H9 (cell line): ENCODE measurements around the gene MARS2. TPM values are rescaled to one million over a fixed set of nuclear protein-coding genes. Genes with fewer than 3 reads are reported as not detected.

Source experiments
- DNase-seq: peaks from one replicate; pipeline ENCODE4 v3.0.0-alpha.2; 2017
- H2AFZ ChIP-seq: one replicate; pipeline ENCODE4 v1.6.1; 2013; ENCODE audit warnings: mild to moderate bottlenecking, low read length, control low read depth, moderate library complexity
- H2AK5ac ChIP-seq: 2 replicates; pipeline ENCODE4 v1.6.1; 2013; ENCODE audit warnings: low read length, control low read depth, mixed read lengths; ENCODE audit not compliant: insufficient read length
- H2BK120ac ChIP-seq: one replicate; pipeline ENCODE4 v1.6.1; 2013; ENCODE audit warnings: low read depth, mild to moderate bottlenecking, low read length, control low read depth, inconsistent platforms; ENCODE audit not compliant: poor library complexity, severe bottlenecking
- H2BK12ac ChIP-seq: 2 replicates; pipeline ENCODE4 v1.6.1; 2013; ENCODE audit warnings: low read length, control low read depth, mixed read lengths, low read depth; ENCODE audit not compliant: insufficient read length
- H2BK15ac ChIP-seq: 2 replicates; pipeline ENCODE4 v1.6.1; 2013; ENCODE audit warnings: low read depth, low read length, control low read depth
- H2BK20ac ChIP-seq: one replicate; pipeline ENCODE4 v1.6.1; 2013; ENCODE audit warnings: low read depth, mild to moderate bottlenecking, low read length, control low read depth, inconsistent platforms; ENCODE audit not compliant: poor library complexity, severe bottlenecking
- H2BK5ac ChIP-seq: 2 replicates; pipeline ENCODE4 v1.6.1; 2013; ENCODE audit warnings: low read length, control low read depth, mixed read lengths; ENCODE audit not compliant: insufficient read length
- H3K14ac ChIP-seq: 2 replicates; pipeline ENCODE4 v1.6.1; 2013; ENCODE audit warnings: low read length, control low read depth; ENCODE audit not compliant: insufficient read depth
- H3K18ac ChIP-seq: 2 replicates; pipeline ENCODE4 v1.6.1; 2013; ENCODE audit warnings: low read depth, mild to moderate bottlenecking, mixed read lengths, low read length, control low read depth; ENCODE audit not compliant: insufficient read length
- H3K23ac ChIP-seq: 2 replicates; pipeline ENCODE4 v1.6.1; 2013; ENCODE audit warnings: low read length, control low read depth, mixed read lengths, low read depth; ENCODE audit not compliant: insufficient read length
- H3K23me2 ChIP-seq: 2 replicates; pipeline ENCODE4 v1.6.1; 2013; ENCODE audit warnings: low read depth, mild to moderate bottlenecking, mixed read lengths, low read length, control low read depth; ENCODE audit not compliant: insufficient read length, poor library complexity, severe bottlenecking
- H3K27ac ChIP-seq: 2 replicates; pipeline ENCODE4 v1.5.1; 2013; ENCODE audit warnings: low read length, control low read depth, mixed read lengths, low read depth; ENCODE audit not compliant: insufficient read length
- H3K27me3 ChIP-seq: 2 replicates; pipeline ENCODE4 v1.6.1; 2013; ENCODE audit warnings: low read length, control low read depth, inconsistent platforms; ENCODE audit not compliant: insufficient read depth
- H3K4ac ChIP-seq: 2 replicates; pipeline ENCODE4 v1.6.1; 2013; ENCODE audit warnings: low read depth, mild to moderate bottlenecking, control low read depth, inconsistent platforms, low read length, moderate library complexity
- H3K4me1 ChIP-seq: 2 replicates; pipeline ENCODE4 v1.6.1; 2013; ENCODE audit warnings: low read length, control low read depth, inconsistent platforms; ENCODE audit not compliant: insufficient read depth
- H3K4me2 ChIP-seq: 2 replicates; pipeline ENCODE4 v1.6.1; 2013; ENCODE audit warnings: low read length, control low read depth, mixed read lengths; ENCODE audit not compliant: insufficient read length, insufficient read depth
- H3K56ac ChIP-seq: 2 replicates; pipeline ENCODE4 v1.6.1; 2013; ENCODE audit warnings: low read depth, mild to moderate bottlenecking, mixed read lengths, low read length, control low read depth; ENCODE audit not compliant: insufficient read length
- H3K79me1 ChIP-seq: 2 replicates; pipeline ENCODE4 v1.6.1; 2013; ENCODE audit warnings: low read depth, mild to moderate bottlenecking, moderate library complexity, low read length, control low read depth, inconsistent platforms; ENCODE audit not compliant: insufficient read depth, poor library complexity, severe bottlenecking
- H3K79me2 ChIP-seq: 2 replicates; pipeline ENCODE4 v1.6.1; 2013; ENCODE audit warnings: low read length, control low read depth, inconsistent platforms; ENCODE audit not compliant: insufficient read depth
- H3K9ac ChIP-seq: 2 replicates; pipeline ENCODE4 v1.6.1; 2013; ENCODE audit warnings: low read length, control low read depth, mixed read lengths; ENCODE audit not compliant: insufficient read length; ENCODE audit errors: extremely low read depth
- H3K9me3 ChIP-seq: one replicate; pipeline ENCODE4 v1.6.1; 2013; ENCODE audit warnings: low read depth, low read length, inconsistent platforms; ENCODE audit not compliant: control insufficient read depth
- H3T11ph ChIP-seq: one replicate; pipeline ENCODE4 v1.6.1; 2013; ENCODE audit warnings: mild to moderate bottlenecking, low read length, control low read depth, inconsistent platforms
- H4K20me1 ChIP-seq: one replicate; pipeline ENCODE4 v1.6.1; 2013; ENCODE audit not compliant: control insufficient read depth, insufficient read length, insufficient read depth
- H4K5ac ChIP-seq: 2 replicates; pipeline ENCODE4 v1.6.1; 2013; ENCODE audit warnings: low read depth, mild to moderate bottlenecking, mixed read lengths, low read length, control low read depth; ENCODE audit not compliant: insufficient read length
- H4K8ac ChIP-seq: replicated peaks from 2 replicates; pipeline ENCODE4 v1.6.1; 2013; ENCODE audit warnings: low read length, control low read depth, mixed read lengths, low read depth; ENCODE audit not compliant: insufficient read length
- H4K91ac ChIP-seq: 2 replicates; pipeline ENCODE4 v1.6.1; 2013; ENCODE audit warnings: low read depth, mild to moderate bottlenecking, moderate library complexity, mixed read lengths, low read length, control low read depth; ENCODE audit not compliant: insufficient read length
- H3K27ac Mint-ChIP-seq, 3 experiments: 2 replicates in 2 of 3; 3 replicates in 1 of 3; pipeline ENCODE4 v1.8.0; 2020 to 2021; ENCODE audit warnings: mixed read lengths in 3 of 3, mild to moderate bottlenecking in 1 of 3, moderate library complexity in 1 of 3
- H3K27me3 Mint-ChIP-seq: 2 replicates; pipeline ENCODE4 v1.8.0; 2021; ENCODE audit warnings: low read depth, mild to moderate bottlenecking, moderate library complexity, mixed read lengths
- H3K36me3 Mint-ChIP-seq, 3 experiments: 2 replicates in 2 of 3; 3 replicates in 1 of 3; pipeline ENCODE4 v1.8.0; 2020 to 2021; ENCODE audit warnings: low read depth in 3 of 3, mixed read lengths in 3 of 3; ENCODE audit not compliant: insufficient read depth in 1 of 3
- H3K4me1 Mint-ChIP-seq, 2 experiments: 2 replicates each; pipeline ENCODE4 v1.8.0; 2020; ENCODE audit warnings: mixed read lengths in 2 of 2
- H3K4me3 Mint-ChIP-seq, 2 experiments: 2 replicates in 1 of 2; 3 replicates in 1 of 2; pipeline ENCODE4 v1.8.0; 2020 to 2021; ENCODE audit warnings: mild to moderate bottlenecking in 2 of 2, mixed read lengths in 2 of 2, moderate library complexity in 1 of 2
- H3K9me3 Mint-ChIP-seq, 2 experiments: 2 replicates in 1 of 2; 3 replicates in 1 of 2; pipeline ENCODE4 v1.8.0; 2020; ENCODE audit warnings: mild to moderate bottlenecking in 2 of 2, mixed read lengths in 2 of 2, moderate library complexity in 1 of 2
- WGBS: extraction: QIAGEN DNeasy Blood & Tissue Kit; methylation state at CpG from one replicate; pipeline ENCODE4 v1.1.7; 2013; ENCODE audit warnings: missing lambda C conversion rate, low lambda C conversion rate, mixed read lengths; ENCODE audit not compliant: insufficient read length; ENCODE audit errors: extremely low coverage; 5-methylcytosine and 5-hydroxymethylcytosine counted together
- total RNA-seq: library from RNA; stranded (reverse); gene quantifications from 2 replicates; pipeline ENCODE4 v1.2.1, GENCODE V29; 2021
- TF ChIP-seq, protein P1 (sequence below): fragments of 200-600 bp; sonication (generic); conservative IDR thresholded peaks from 3 replicates; pipeline ENCODE4 v1.8.0; 2021; ENCODE audit warnings: antibody characterized with exemption, mild to moderate bottlenecking

Gene MARS2
- total RNA-seq, 1 experiment from 2014 or later = 21.0 TPM

DNA sequence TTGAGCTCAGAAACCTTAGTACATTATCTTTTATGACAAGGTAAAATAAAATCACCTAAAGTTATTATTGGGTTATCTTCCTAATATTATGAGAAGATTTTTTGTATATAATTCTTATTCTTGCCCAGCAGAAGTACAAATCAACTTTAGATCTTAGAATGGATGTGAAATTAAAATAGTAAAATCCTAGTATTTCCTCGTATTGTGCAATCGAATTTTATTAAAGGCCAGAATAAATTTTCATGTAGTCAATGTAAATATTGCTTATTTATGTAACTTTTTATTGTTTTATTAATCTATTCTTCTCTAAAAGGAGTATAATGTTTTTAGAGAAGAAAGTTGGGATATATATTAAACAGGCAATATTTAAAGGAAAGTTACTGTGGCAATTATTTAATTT is 12.7 kb downstream of the MARS2 start:
- Histone ChIP-seq H3K27me3 (no peaks in the 10 kb centered on the region), H3K4me2 (no peak overlapping the region), H3K14ac (no peak overlapping the region), H4K20me1 (peaks cover 3% of the 10 kb centered on the region), H3K9me3 (no peaks in the 10 kb centered on the region), H2AK5ac (no peak overlapping the region), H3K23me2 (no peaks in the 10 kb centered on the region), H4K5ac (no peak overlapping the region), H2BK20ac (no peak overlapping the region), H2AFZ (no peak overlapping the region), H2BK120ac (no peak overlapping the region), H3K23ac (no peak overlapping the region), H3K56ac (no peak overlapping the region), H3K18ac (no peak overlapping the region), H3K4ac (no peak overlapping the region), H2BK12ac (no peak overlapping the region), H2BK5ac (no peak overlapping the region), H3K79me2 (peaks cover 1% of the 10 kb centered on the region; the same call in 1 of the 2 replicates), H3K79me1 (no peaks in the 10 kb centered on the region), H3K4me1 (no peaks in the 10 kb centered on the region), H3K9ac (no peak overlapping the region), H3K27ac (no peak overlapping the region), H3T11ph (no peak overlapping the region), H2BK15ac (no peak overlapping the region), H4K91ac (no peak overlapping the region), H4K8ac (no peak overlapping the region)
- DNase-seq = no peak
- TF ChIP-seq, protein P1, sequence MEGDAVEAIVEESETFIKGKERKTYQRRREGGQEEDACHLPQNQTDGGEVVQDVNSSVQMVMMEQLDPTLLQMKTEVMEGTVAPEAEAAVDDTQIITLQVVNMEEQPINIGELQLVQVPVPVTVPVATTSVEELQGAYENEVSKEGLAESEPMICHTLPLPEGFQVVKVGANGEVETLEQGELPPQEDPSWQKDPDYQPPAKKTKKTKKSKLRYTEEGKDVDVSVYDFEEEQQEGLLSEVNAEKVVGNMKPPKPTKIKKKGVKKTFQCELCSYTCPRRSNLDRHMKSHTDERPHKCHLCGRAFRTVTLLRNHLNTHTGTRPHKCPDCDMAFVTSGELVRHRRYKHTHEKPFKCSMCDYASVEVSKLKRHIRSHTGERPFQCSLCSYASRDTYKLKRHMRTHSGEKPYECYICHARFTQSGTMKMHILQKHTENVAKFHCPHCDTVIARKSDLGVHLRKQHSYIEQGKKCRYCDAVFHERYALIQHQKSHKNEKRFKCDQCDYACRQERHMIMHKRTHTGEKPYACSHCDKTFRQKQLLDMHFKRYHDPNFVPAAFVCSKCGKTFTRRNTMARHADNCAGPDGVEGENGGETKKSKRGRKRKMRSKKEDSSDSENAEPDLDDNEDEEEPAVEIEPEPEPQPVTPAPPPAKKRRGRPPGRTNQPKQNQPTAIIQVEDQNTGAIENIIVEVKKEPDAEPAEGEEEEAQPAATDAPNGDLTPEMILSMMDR = no peak
- no CpG with 5 or more reads among the region's 2 CpGs for WGBS
- Mint-ChIP-seq H3K9me3 (no peaks in the 10 kb centered on the region), H3K4me3 (no peak overlapping the region), H3K27ac (no peak overlapping the region), H3K4me1 (no peaks in the 10 kb centered on the region), H3K36me3 (peaks cover 0 to 4% (median 3%) of the 10 kb centered on the region in 3 experiments; a peak in 1 of 7 replicates), H3K27me3 (no peaks in the 10 kb centered on the region)
